ENCODE results near the gene ITGAL. TPM values are rescaled to one million over a fixed set of nuclear protein-coding genes. Genes with fewer than 3 reads are reported as not detected.

ITGAL gene
- total RNA-seq, 1 experiment from 2014 or later = not detected

GRCh38 chr16:30430428-30430970, 42.0 kb upstream of the ITGAL start:
- no peak for DNase-seq (ENCODE audit: unreplicated experiment)
- no peaks in the 10 kb centered on the region for H3K9me3 Mint-ChIP-seq (ENCODE audit: unreplicated experiment)
- no peaks in the 10 kb centered on the region for H3K27me3 Mint-ChIP-seq (ENCODE audit: insufficient read depth, unreplicated experiment)
- H3K4me3 Mint-ChIP-seq (ENCODE audit: unreplicated experiment) = no peak overlapping the region
- CTCF ChIA-PET = interaction anchor here (0.6 to 3.1 kb wide), 33 partner anchors 10 to 231 kb away, joined by 3 to 31 read pairs (median 4); partner anchors contain the start of genes PRR14, ZNF688, ZNF689 and ZNF747
- POLR2A ChIA-PET = interaction anchor here (0.6 to 2.1 kb wide), 30 partner anchors 10 to 230 kb away, joined by 3 to 52 read pairs (median 5); partner anchors contain the start of genes SEPHS2, ZNF688, ZNF689 and ZNF747
- peaks cover 28% of the 10 kb centered on the region for H3K36me3 Mint-ChIP-seq (ENCODE audit: insufficient read depth, unreplicated experiment)
- BruUV-seq (replicated peaks) = TSS peak; percentile 57
- H3K4me1 Mint-ChIP-seq (ENCODE audit: insufficient read depth, unreplicated experiment) = peaks cover 17% of the 10 kb centered on the region
- intact Hi-C loops (cut with micrococcal nuclease) = loop anchor here (1.0 to 5.0 kb wide), 2 partner anchors 97 to 198 kb away; partner anchors contain the start of gene ZNF768
- H3K27ac Mint-ChIP-seq (ENCODE audit: low read depth, unreplicated experiment) = no peak overlapping the region
- no peak for TF ChIP-seq CTCF (IDR thresholded peaks at IDR 0.05; ENCODE audit: unreplicated experiment)

GRCh38 chr16:30434852-30435251, 37.7 kb upstream of the ITGAL start:
- intact Hi-C loops (cut with micrococcal nuclease) = loop anchor here (5.0 kb wide), 1 partner anchor 92 kb away; the partner anchor contains the start of gene ZNF768
- DNase-seq (ENCODE audit: unreplicated experiment) = no peak
- Mint-ChIP-seq H3K4me1 (ENCODE audit: insufficient read depth, unreplicated experiment) (peaks cover 6% of the 10 kb centered on the region), H3K27me3 (ENCODE audit: insufficient read depth, unreplicated experiment) (no peaks in the 10 kb centered on the region), H3K4me3 (ENCODE audit: unreplicated experiment) (no peak overlapping the region), H3K27ac (ENCODE audit: low read depth, unreplicated experiment) (no peak overlapping the region), H3K9me3 (ENCODE audit: unreplicated experiment) (no peaks in the 10 kb centered on the region), H3K36me3 (ENCODE audit: insufficient read depth, unreplicated experiment) (no peaks in the 10 kb centered on the region)
- no peak for TF ChIP-seq CTCF (IDR thresholded peaks at IDR 0.05; ENCODE audit: unreplicated experiment)
- no TSS peak for BruUV-seq (replicated peaks)
- CTCF ChIA-PET = interaction anchor here (0.6 to 1.0 kb wide), 3 partner anchors 10 to 401 kb away, joined by 3 to 4 read pairs (median 4); partner anchors contain the start of gene PRR14
- POLR2A ChIA-PET = interaction anchor here (0.7 to 1.0 kb wide), 2 partner anchors 88 to 289 kb away, joined by 4 read pairs; no protein-coding TSS in a partner anchor

- DNase-seq (ENCODE audit: unreplicated experiment) = no peak
- POLR2A ChIA-PET = interaction anchor here (0.5 kb wide), 1 partner anchor 376 kb away, joined by 7 read pairs; no protein-coding TSS in a partner anchor
- H3K9me3 Mint-ChIP-seq (ENCODE audit: unreplicated experiment) = no peaks in the 10 kb centered on the region
- BruUV-seq (replicated peaks) = no TSS peak
- H3K27me3 Mint-ChIP-seq (ENCODE audit: insufficient read depth, unreplicated experiment) = no peaks in the 10 kb centered on the region
- H3K27ac Mint-ChIP-seq (ENCODE audit: low read depth, unreplicated experiment) = no peak overlapping the region
- intact Hi-C loops (cut with micrococcal nuclease) = no loop called here
- H3K36me3 Mint-ChIP-seq (ENCODE audit: insufficient read depth, unreplicated experiment) = peaks cover 10% of the 10 kb centered on the region
- no peak overlapping the region for H3K4me3 Mint-ChIP-seq (ENCODE audit: unreplicated experiment)
- no peak for TF ChIP-seq CTCF (IDR thresholded peaks at IDR 0.05; ENCODE audit: unreplicated experiment)
- peaks cover 6% of the 10 kb centered on the region for H3K4me1 Mint-ChIP-seq (ENCODE audit: insufficient read depth, unreplicated experiment)
- CTCF ChIA-PET = interaction anchor here (0.6 to 0.7 kb wide), 2 partner anchors 9 to 191 kb away, joined by 3 read pairs; no protein-coding TSS in a partner anchor
Observed at GRCh38 chr16:30437511-30438046, 35.0 kb upstream of the ITGAL start.

- H3K27me3 Mint-ChIP-seq (ENCODE audit: insufficient read depth, unreplicated experiment) = no peaks in the 10 kb centered on the region
- DNase-seq (ENCODE audit: unreplicated experiment) = no peak
- no TSS peak for BruUV-seq (replicated peaks)
- POLR2A ChIA-PET = interaction anchor here (0.9 to 1.0 kb wide), 2 partner anchors 10 to 88 kb away, joined by 3 to 4 read pairs; no protein-coding TSS in a partner anchor
- no peak overlapping the region for H3K27ac Mint-ChIP-seq (ENCODE audit: low read depth, unreplicated experiment)
- H3K9me3 Mint-ChIP-seq (ENCODE audit: unreplicated experiment) = no peaks in the 10 kb centered on the region
- no peak overlapping the region for H3K4me3 Mint-ChIP-seq (ENCODE audit: unreplicated experiment)
- H3K36me3 Mint-ChIP-seq (ENCODE audit: insufficient read depth, unreplicated experiment) = peaks cover 23% of the 10 kb centered on the region
- H3K4me1 Mint-ChIP-seq (ENCODE audit: insufficient read depth, unreplicated experiment) = peaks cover 11% of the 10 kb centered on the region
- intact Hi-C loops (cut with micrococcal nuclease) = no loop called here
- CTCF ChIA-PET = no interaction called here
- no peak for TF ChIP-seq CTCF (IDR thresholded peaks at IDR 0.05; ENCODE audit: unreplicated experiment)
Observed at GRCh38 chr16:30438835-30439234, 33.7 kb upstream of the ITGAL start.

Measured in MCF 10A (cell line).